Brain microvascular endothelial cell (primary cell): ENCODE results near the gene FLNA.

Experiments
- DNase-seq: peaks from one replicate; pipeline ENCODE4 v3.0.0-alpha.2; 2020
- H3K27ac ChIP-seq: fragments of 250-450 bp; sonication (Bioruptor Pico); 2 replicates; pipeline ENCODE4 v1.5.1; 2020; ENCODE audit warnings: mild to moderate bottlenecking, moderate library complexity
- H3K27me3 ChIP-seq: fragments of 250-450 bp; sonication (Bioruptor Pico); replicated peaks from 2 replicates; pipeline ENCODE4 v1.5.1; 2020; ENCODE audit warnings: mild to moderate bottlenecking
- H3K36me3 ChIP-seq: fragments of 250-450 bp; sonication (Bioruptor Pico); replicated peaks from 2 replicates; pipeline ENCODE4 v1.5.1; 2020; ENCODE audit warnings: mild to moderate bottlenecking
- H3K4me3 ChIP-seq: 2 replicates; pipeline ENCODE4 v1.5.1; 2011; ENCODE audit warnings: low read depth, mild to moderate bottlenecking, control low read depth, low read length, moderate library complexity
- CTCF ChIP-seq: IDR thresholded peaks from 2 replicates; pipeline ENCODE4 v1.5.1; 2011; ENCODE audit warnings: low read depth, mild to moderate bottlenecking, moderate library complexity, low read length, control low read depth, inconsistent platforms; ENCODE audit errors: missing control alignments
- in situ Hi-C: cut with HindIII; loops from 2 replicates; pipeline ENCODE4 v1.10.0; 2017; ENCODE audit warnings: low sequenced_read_pairs, low pct_ligation_motif_present

Gene FLNA

GRCh38 chrX:154374313-154375155 is at the start of gene FLNA:
TSS of gene FLNA (minus strand) at chrX:154374634. CDS start at chrX:154371245, 3,389 bp downstream.
- in situ Hi-C loops = no loop called here
- TF ChIP-seq CTCF = no peak
- H3K27ac ChIP-seq = peak within 1 kb of the TSS; percentile 20
- no peaks in the 10 kb centered on the region for H3K27me3 ChIP-seq
- peak within 1 kb of the TSS; percentile 62 for H3K4me3 ChIP-seq
- peaks cover 12% of the 10 kb centered on the region for H3K36me3 ChIP-seq
- no peak for DNase-seq

GRCh38 chrX:154420402-154420756 is 45.9 kb upstream of the FLNA start:
- Histone ChIP-seq H3K27me3 (no peaks in the 10 kb centered on the region), H3K36me3 (no peaks in the 10 kb centered on the region), H3K4me3 (no peak overlapping the region), H3K27ac (no peak overlapping the region)
- in situ Hi-C loops = no loop called here
- DNase-seq = no peak
- TF ChIP-seq CTCF = no peak

GRCh38 chrX:154419688-154420401 is 45.4 kb upstream of the FLNA start:
- no peak overlapping the region for H3K4me3 ChIP-seq
- in situ Hi-C loops = no loop called here
- no peak overlapping the region for H3K27ac ChIP-seq
- no peak for DNase-seq
- no peaks in the 10 kb centered on the region for H3K36me3 ChIP-seq
- TF ChIP-seq CTCF = no peak
- no peaks in the 10 kb centered on the region for H3K27me3 ChIP-seq

- Histone ChIP-seq H3K36me3 (no peaks in the 10 kb centered on the region), H3K27me3 (no peaks in the 10 kb centered on the region), H3K27ac (no peak overlapping the region), H3K4me3 (no peak overlapping the region)
- no peak for DNase-seq
- in situ Hi-C loops = no loop called here
- TF ChIP-seq CTCF = no peak
Observed at GRCh38 chrX:154419189-154419588, 44.8 kb upstream of the FLNA start.

GRCh38 chrX:154417157-154417556 is 42.7 kb upstream of the FLNA start:
- no peak overlapping the region for H3K4me3 ChIP-seq
- no peak for TF ChIP-seq CTCF
- DNase-seq = no peak
- H3K27me3 ChIP-seq = no peaks in the 10 kb centered on the region
- H3K36me3 ChIP-seq = no peaks in the 10 kb centered on the region
- in situ Hi-C loops = no loop called here
- H3K27ac ChIP-seq = no peak overlapping the region
